MM.1S (cell line): ENCODE results near the gene PLEK.

Experiments
- DNase-seq: peaks from one replicate; pipeline ENCODE4 v3.0.0-alpha.2; 2015
- H2AFZ ChIP-seq: fragments of 300-600 bp; sonication (generic); 2 replicates; pipeline ENCODE4 v1.6.0; 2016; ENCODE audit warnings: antibody characterized with exemption, low read length
- H3F3A ChIP-seq: fragments of 300-600 bp; sonication (generic); 2 replicates; pipeline ENCODE4 v1.6.1; 2016; ENCODE audit warnings: mild to moderate bottlenecking, antibody characterized with exemption, low read length, moderate library complexity, mixed read lengths; ENCODE audit not compliant: insufficient read depth
- H3K27ac ChIP-seq: fragments of 300-600 bp; sonication (generic); 2 replicates; pipeline ENCODE4 v1.5.1; 2016; ENCODE audit warnings: mild to moderate bottlenecking, low read length
- H3K27me3 ChIP-seq: fragments of 300-600 bp; sonication (generic); replicated peaks from 2 replicates; pipeline ENCODE4 v1.6.0; 2016; ENCODE audit warnings: low read length; ENCODE audit not compliant: insufficient read depth
- H3K36me3 ChIP-seq: fragments of 300-600 bp; sonication (generic); replicated peaks from 2 replicates; pipeline ENCODE4 v1.6.1; 2016; ENCODE audit warnings: mild to moderate bottlenecking, low read length, mixed read lengths; ENCODE audit not compliant: insufficient read depth
- H3K4me1 ChIP-seq: fragments of 300-600 bp; sonication (generic); 2 replicates; pipeline ENCODE4 v1.6.1; 2016; ENCODE audit warnings: low read length, mixed read lengths
- H3K4me2 ChIP-seq: fragments of 300-600 bp; sonication (generic); 2 replicates; pipeline ENCODE4 v1.6.0; 2016; ENCODE audit warnings: low read depth, low read length
- H3K4me3 ChIP-seq: fragments of 300-600 bp; sonication (generic); 2 replicates; pipeline ENCODE4 v1.5.1; 2016; ENCODE audit warnings: low read length, mixed read lengths
- H3K79me2 ChIP-seq: fragments of 300-600 bp; sonication (generic); 2 replicates; pipeline ENCODE4 v1.6.1; 2016; ENCODE audit warnings: mixed run types, low read length, mixed read lengths
- H3K9ac ChIP-seq: fragments of 300-600 bp; sonication (generic); 2 replicates; pipeline ENCODE4 v1.6.1; 2016; ENCODE audit warnings: low read length, mixed read lengths
- H3K9me2 ChIP-seq: fragments of 300-600 bp; sonication (generic); replicated peaks from 2 replicates; pipeline ENCODE4 v1.6.1; 2016; ENCODE audit warnings: mild to moderate bottlenecking, low read length, mixed read lengths; ENCODE audit not compliant: insufficient read depth
- H3K9me3 ChIP-seq: fragments of 300-600 bp; sonication (generic); replicated peaks from 2 replicates; pipeline ENCODE4 v1.6.1; 2016; ENCODE audit warnings: mild to moderate bottlenecking, low read length, mixed read lengths; ENCODE audit not compliant: insufficient read depth
- H4K20me1 ChIP-seq: fragments of 300-600 bp; sonication (generic); 2 replicates; pipeline ENCODE4 v1.6.1; 2016; ENCODE audit warnings: mild to moderate bottlenecking, low read length, moderate library complexity, mixed read lengths; ENCODE audit not compliant: insufficient read depth
- EZH2 ChIP-seq: fragments of 300-600 bp; sonication (generic); optimal IDR thresholded peaks from 2 replicates; pipeline ENCODE3; 2017; ENCODE audit warnings: low read depth, mild to moderate bottlenecking, antibody characterized with exemption, low read length, mixed read lengths
- EZH2phosphoT487 ChIP-seq: fragments of 300-600 bp; sonication (generic); IDR thresholded peaks from 2 replicates; pipeline ENCODE4 v1.6.1; 2018; ENCODE audit warnings: antibody characterized with exemption, low read length
- TF ChIP-seq, protein P1 (sequence below): fragments of 300-600 bp; sonication (generic); IDR thresholded peaks from 2 replicates; pipeline ENCODE4 v1.5.1; 2016; ENCODE audit warnings: antibody characterized with exemption, low read length, mixed read lengths

The PLEK gene

DNA sequence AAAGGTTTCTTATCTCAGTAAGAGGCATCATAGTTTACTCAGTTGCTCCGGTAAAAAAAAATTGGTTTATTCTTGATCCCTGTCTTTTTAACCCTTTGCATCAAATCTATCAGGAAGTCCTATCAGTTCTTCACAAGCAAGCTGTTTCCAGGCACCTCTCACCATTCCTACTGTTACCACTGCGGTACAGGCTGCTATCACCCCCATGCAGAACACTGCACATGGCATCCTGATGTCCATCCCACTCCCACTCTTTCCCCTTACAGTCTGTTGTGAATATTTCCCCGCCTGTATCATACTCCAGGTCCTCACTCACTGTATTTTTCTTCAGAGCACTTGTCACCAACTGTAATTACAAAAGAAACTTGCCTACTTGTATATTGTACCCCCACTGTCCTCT, 40.0 kb upstream of the PLEK start:
- no peaks in the 10 kb centered on the region for H3K9me2 ChIP-seq
- TF ChIP-seq EZH2 (no peak), EZH2phosphoT487 (no peak)
- TF ChIP-seq, protein P1, sequence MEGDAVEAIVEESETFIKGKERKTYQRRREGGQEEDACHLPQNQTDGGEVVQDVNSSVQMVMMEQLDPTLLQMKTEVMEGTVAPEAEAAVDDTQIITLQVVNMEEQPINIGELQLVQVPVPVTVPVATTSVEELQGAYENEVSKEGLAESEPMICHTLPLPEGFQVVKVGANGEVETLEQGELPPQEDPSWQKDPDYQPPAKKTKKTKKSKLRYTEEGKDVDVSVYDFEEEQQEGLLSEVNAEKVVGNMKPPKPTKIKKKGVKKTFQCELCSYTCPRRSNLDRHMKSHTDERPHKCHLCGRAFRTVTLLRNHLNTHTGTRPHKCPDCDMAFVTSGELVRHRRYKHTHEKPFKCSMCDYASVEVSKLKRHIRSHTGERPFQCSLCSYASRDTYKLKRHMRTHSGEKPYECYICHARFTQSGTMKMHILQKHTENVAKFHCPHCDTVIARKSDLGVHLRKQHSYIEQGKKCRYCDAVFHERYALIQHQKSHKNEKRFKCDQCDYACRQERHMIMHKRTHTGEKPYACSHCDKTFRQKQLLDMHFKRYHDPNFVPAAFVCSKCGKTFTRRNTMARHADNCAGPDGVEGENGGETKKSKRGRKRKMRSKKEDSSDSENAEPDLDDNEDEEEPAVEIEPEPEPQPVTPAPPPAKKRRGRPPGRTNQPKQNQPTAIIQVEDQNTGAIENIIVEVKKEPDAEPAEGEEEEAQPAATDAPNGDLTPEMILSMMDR = no peak
- DNase-seq = no peak
- no peaks in the 10 kb centered on the region for H4K20me1 ChIP-seq
- H2AFZ ChIP-seq = no peak overlapping the region
- H3K9ac ChIP-seq = no peak overlapping the region
- no peak overlapping the region for H3K4me3 ChIP-seq
- no peaks in the 10 kb centered on the region for H3F3A ChIP-seq
- no peaks in the 10 kb centered on the region for H3K4me1 ChIP-seq
- no peak overlapping the region for H3K4me2 ChIP-seq
- H3K79me2 ChIP-seq = no peaks in the 10 kb centered on the region
- no peaks in the 10 kb centered on the region for H3K9me3 ChIP-seq
- H3K27me3 ChIP-seq = no peaks in the 10 kb centered on the region
- no peak overlapping the region for H3K27ac ChIP-seq
- H3K36me3 ChIP-seq = no peaks in the 10 kb centered on the region

DNA sequence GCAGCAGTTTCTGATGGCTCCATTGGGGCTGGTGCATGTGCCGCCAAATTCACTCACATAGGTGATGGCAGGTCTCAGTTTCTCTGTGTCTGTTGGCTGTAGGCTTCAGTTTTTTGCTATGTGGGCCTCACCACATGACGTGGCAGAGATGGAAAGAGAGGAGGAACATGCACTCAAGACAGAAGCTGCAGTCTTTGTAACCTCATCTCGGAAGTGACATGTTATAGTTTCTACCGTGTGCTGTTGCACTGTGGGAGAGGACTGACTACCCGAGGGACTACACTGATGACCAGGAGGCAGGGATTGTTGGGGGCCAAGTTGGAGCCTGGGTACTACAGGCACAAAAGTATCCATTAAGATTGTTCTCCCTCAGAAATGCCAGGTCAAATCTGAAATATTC, 36.2 kb upstream of the PLEK start:
- Histone ChIP-seq H3K4me3 (no peak overlapping the region), H3K9me3 (no peaks in the 10 kb centered on the region), H3K36me3 (no peaks in the 10 kb centered on the region), H4K20me1 (no peaks in the 10 kb centered on the region), H3K79me2 (no peaks in the 10 kb centered on the region), H3K27me3 (no peaks in the 10 kb centered on the region), H3K4me2 (no peak overlapping the region), H3K27ac (no peak overlapping the region), H3K9me2 (no peaks in the 10 kb centered on the region), H3K9ac (no peak overlapping the region), H3F3A (no peaks in the 10 kb centered on the region), H3K4me1 (no peaks in the 10 kb centered on the region), H2AFZ (no peak overlapping the region)
- TF ChIP-seq, protein P1 = no peak
- TF ChIP-seq EZH2phosphoT487 (no peak), EZH2 (no peak)
- no peak for DNase-seq

DNA sequence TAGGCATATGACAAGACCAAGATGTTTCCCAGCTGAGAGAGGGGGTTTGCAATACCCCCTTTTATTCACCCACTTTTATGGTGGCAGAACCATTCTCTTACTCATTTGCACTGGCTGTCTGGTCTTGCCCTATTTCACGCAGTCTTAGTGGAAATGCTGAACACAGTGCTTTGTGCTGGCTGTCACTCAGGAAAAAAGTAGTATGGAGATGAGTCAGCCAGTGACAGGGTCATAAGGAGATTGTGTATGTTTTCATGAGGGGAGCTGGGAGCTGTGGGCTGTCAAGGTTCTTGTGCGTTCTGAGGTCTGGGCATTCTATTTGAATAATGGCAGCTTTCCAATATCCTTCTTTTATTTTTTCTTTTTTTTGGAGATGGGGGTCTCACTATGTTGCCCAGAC, 34.4 kb upstream of the PLEK start:
- no peaks in the 10 kb centered on the region for H3F3A ChIP-seq
- TF ChIP-seq EZH2 (no peak), EZH2phosphoT487 (no peak)
- TF ChIP-seq, protein P1 = no peak
- H3K27ac ChIP-seq = no peak overlapping the region
- no peak overlapping the region for H2AFZ ChIP-seq
- H4K20me1 ChIP-seq = no peaks in the 10 kb centered on the region
- H3K9me2 ChIP-seq = no peaks in the 10 kb centered on the region
- DNase-seq = no peak
- no peak overlapping the region for H3K4me3 ChIP-seq
- no peaks in the 10 kb centered on the region for H3K36me3 ChIP-seq
- no peaks in the 10 kb centered on the region for H3K27me3 ChIP-seq
- H3K9me3 ChIP-seq = no peaks in the 10 kb centered on the region
- H3K9ac ChIP-seq = no peak overlapping the region
- H3K4me1 ChIP-seq = no peaks in the 10 kb centered on the region
- H3K4me2 ChIP-seq = no peak overlapping the region
- no peaks in the 10 kb centered on the region for H3K79me2 ChIP-seq
